Osteoblast (primary cell): ENCODE measurements around the gene CNKSR2. TPM values are rescaled to one million over a fixed set of nuclear protein-coding genes. Genes with fewer than 3 reads are reported as not detected.
A peak's percentile ranks its signal among the peaks of the same experiment; 100 is the strongest.

Source experiments
- DNase-seq: peaks from one replicate; pipeline ENCODE4 v3.0.0; 2011; ENCODE audit warnings: low spot score, mixed read lengths; ENCODE audit not compliant: insufficient read length; ENCODE audit errors: missing footprints
- H2AFZ ChIP-seq: 2 replicates; pipeline ENCODE4 v1.6.0; 2011; ENCODE audit warnings: mild to moderate bottlenecking, low read length
- H3K27ac ChIP-seq: 2 replicates; pipeline ENCODE4 v1.5.1; 2011; ENCODE audit warnings: mild to moderate bottlenecking, low read depth, low read length, moderate library complexity
- H3K27me3 ChIP-seq: 2 replicates; pipeline ENCODE4 v1.6.0; 2012; ENCODE audit warnings: mild to moderate bottlenecking, control low read depth, inconsistent platforms, low read length, moderate library complexity; ENCODE audit not compliant: insufficient read depth
- H3K36me3 ChIP-seq: 2 replicates; pipeline ENCODE4 v1.5.1; 2011; ENCODE audit warnings: mild to moderate bottlenecking, low read length, control low read depth, moderate library complexity; ENCODE audit not compliant: insufficient read depth
- H3K4me1 ChIP-seq: 2 replicates; pipeline ENCODE4 v1.5.1; 2011; ENCODE audit warnings: mild to moderate bottlenecking, low read length, control low read depth, moderate library complexity; ENCODE audit not compliant: insufficient read depth
- H3K4me2 ChIP-seq: 2 replicates; pipeline ENCODE4 v1.6.0; 2011; ENCODE audit warnings: mild to moderate bottlenecking, low read length; ENCODE audit not compliant: insufficient read depth
- H3K4me3 ChIP-seq: fragments of 200-600 bp; sonication (generic); 3 replicates; pipeline ENCODE4 v1.5.1; 2012; ENCODE audit warnings: mild to moderate bottlenecking, low read length, inconsistent platforms; ENCODE audit not compliant: insufficient read depth
- H3K79me2 ChIP-seq: 2 replicates; pipeline ENCODE4 v1.6.0; 2012; ENCODE audit warnings: mild to moderate bottlenecking, low read length, control low read depth, inconsistent platforms; ENCODE audit not compliant: insufficient read depth
- H3K9me3 ChIP-seq: 2 replicates; pipeline ENCODE4 v1.5.1; 2011; ENCODE audit warnings: low read depth, low read length, control low read depth
- H4K20me1 ChIP-seq: 2 replicates; pipeline ENCODE4 v1.6.0; 2012; ENCODE audit warnings: mild to moderate bottlenecking, low read length, control low read depth; ENCODE audit not compliant: insufficient read depth
- CTCF ChIP-seq: IDR thresholded peaks from 2 replicates; pipeline ENCODE4 v1.5.1; 2011; ENCODE audit warnings: mild to moderate bottlenecking, low read depth, low read length, moderate library complexity; ENCODE audit errors: extremely low read depth
- total RNA-seq: library from RNA; depleted of rRNA; stranded (reverse); fragments of >200 nt; gene quantifications from 2 replicates; pipeline ENCODE4 v1.2.3, GENCODE V29; 2012

The CNKSR2 gene
- total RNA-seq: 1.2 and 1.8 TPM in 2 replicates

- Histone ChIP-seq H3K9me3 (no peaks in the 10 kb centered on the region), H3K4me2 (peak within 1 kb of the TSS; percentile 78)
- no peak for TF ChIP-seq CTCF
Observed at GRCh38 chrX:21374163-21374993, at the start of gene CNKSR2. TSS of gene CNKSR2 (plus strand) at chrX:21374418. CDS start at chrX:21374898, 480 bp downstream.

GRCh38 chrX:21354725-21355124 lies 19.5 kb upstream of the CNKSR2 start:
- Histone ChIP-seq H2AFZ (no peak overlapping the region), H4K20me1 (no peaks in the 10 kb centered on the region), H3K4me3 (no peak overlapping the region), H3K4me1 (no peaks in the 10 kb centered on the region), H3K79me2 (no peaks in the 10 kb centered on the region), H3K9me3 (no peaks in the 10 kb centered on the region), H3K27me3 (no peaks in the 10 kb centered on the region), H3K27ac (no peak overlapping the region), H3K4me2 (no peak overlapping the region), H3K36me3 (no peaks in the 10 kb centered on the region)
- no peak for TF ChIP-seq CTCF
- no peak for DNase-seq

More at GRCh38 chrX:21374163-21374993, at the start of gene CNKSR2:
- H2AFZ ChIP-seq: peak within 1 kb of the TSS; percentile 75
- DNase-seq: peak; percentile 81
- peak within 1 kb of the TSS; percentile 68 for H3K4me3 ChIP-seq
- H4K20me1 ChIP-seq: no peaks in the 10 kb centered on the region
- no peaks in the 10 kb centered on the region for H3K36me3 ChIP-seq
- H3K79me2 ChIP-seq: no peaks in the 10 kb centered on the region
- no peak within 1 kb of the TSS for H3K27ac ChIP-seq
- peaks cover 18% of the 10 kb centered on the region for H3K27me3 ChIP-seq
- no peaks in the 10 kb centered on the region for H3K4me1 ChIP-seq

GRCh38 chrX:21355831-21356230 lies 18.4 kb upstream of the CNKSR2 start:
- H3K4me3 ChIP-seq: no peak overlapping the region
- no peaks in the 10 kb centered on the region for H3K36me3 ChIP-seq
- TF ChIP-seq CTCF: no peak
- no peak for DNase-seq
- no peaks in the 10 kb centered on the region for H4K20me1 ChIP-seq
- H3K4me2 ChIP-seq: no peak overlapping the region
- no peaks in the 10 kb centered on the region for H3K9me3 ChIP-seq
- H3K4me1 ChIP-seq: no peaks in the 10 kb centered on the region
- no peak overlapping the region for H2AFZ ChIP-seq
- no peaks in the 10 kb centered on the region for H3K79me2 ChIP-seq
- no peak overlapping the region for H3K27ac ChIP-seq
- no peaks in the 10 kb centered on the region for H3K27me3 ChIP-seq

DNA sequence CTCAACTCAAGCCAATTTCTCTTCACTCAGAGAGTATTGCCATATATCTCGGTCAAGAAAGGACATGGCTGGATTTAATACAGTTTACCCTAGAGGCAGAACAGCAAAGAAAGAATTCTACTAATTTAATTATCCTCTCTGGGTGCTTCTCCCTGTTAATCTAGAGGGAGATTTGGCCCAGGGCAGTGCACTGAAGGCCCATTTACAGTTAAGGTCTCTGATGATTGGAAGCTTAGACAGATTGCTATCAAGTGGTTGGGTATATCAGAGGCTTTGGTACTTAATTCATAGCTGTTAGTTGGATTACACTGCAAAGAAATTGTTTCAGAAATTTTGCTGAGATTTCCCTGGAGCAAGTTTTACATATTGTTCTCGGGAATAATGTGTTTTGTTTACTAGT lies 4.6 kb upstream of the CNKSR2 start:
- Histone ChIP-seq H3K27ac (no peak overlapping the region), H2AFZ (no peak overlapping the region), H3K79me2 (no peaks in the 10 kb centered on the region), H3K27me3 (peaks cover 4% of the 10 kb centered on the region), H4K20me1 (no peaks in the 10 kb centered on the region), H3K9me3 (no peaks in the 10 kb centered on the region), H3K4me2 (no peak overlapping the region), H3K4me3 (no peak overlapping the region), H3K4me1 (no peaks in the 10 kb centered on the region), H3K36me3 (no peaks in the 10 kb centered on the region)
- DNase-seq: no peak
- no peak for TF ChIP-seq CTCF
